Aorta (tissue), 5 donors: ENCODE data around the gene MAP3K14. TPM values are rescaled to one million over a fixed set of nuclear protein-coding genes. Genes with fewer than 3 reads are reported as not detected.
A peak's percentile ranks its signal among the peaks of the same experiment; 100 is the strongest.

Experiments
- ATAC-seq: fragments of 200-7000 bp; cut with Tn5 transposase; one replicate; pipeline ENCODE4 v1.9.1; 2022; ENCODE audit warnings: moderate library complexity; ENCODE audit not compliant: low FRiP score
- DNase-seq, 2 donors: peaks; one replicate each; pipeline ENCODE4 v3.0.0-alpha.2; 2020
- H3K27ac ChIP-seq, 2 donors: one replicate each; pipeline ENCODE4 v1.5.1; 2013; ENCODE audit warnings: low read length in 2 of 2, mild to moderate bottlenecking in 2 of 2, moderate library complexity in 2 of 2, control low read depth in 1 of 2, inconsistent platforms in 1 of 2, low read depth in 1 of 2
- H3K27me3 ChIP-seq, 2 donors: one replicate each; pipeline ENCODE4 v1.6.1; 2013; ENCODE audit warnings: control low read depth in 1 of 2, low read length in 1 of 2, mild to moderate bottlenecking in 1 of 2, moderate library complexity in 1 of 2; ENCODE audit not compliant: insufficient read depth in 2 of 2, control insufficient read depth in 1 of 2
- H3K36me3 ChIP-seq, 2 donors: one replicate each; pipeline ENCODE4 v1.6.1; 2013; ENCODE audit warnings: control low read depth in 1 of 2, low read length in 1 of 2, mild to moderate bottlenecking in 1 of 2; ENCODE audit not compliant: insufficient read depth in 2 of 2, control insufficient read depth in 1 of 2
- H3K4me1 ChIP-seq, 2 donors: one replicate each; pipeline ENCODE4 v1.6.1; 2013; ENCODE audit warnings: low read length in 2 of 2, control low read depth in 1 of 2, mild to moderate bottlenecking in 1 of 2, moderate library complexity in 1 of 2; ENCODE audit not compliant: insufficient read depth in 2 of 2, control insufficient read depth in 1 of 2
- H3K4me3 ChIP-seq, 2 donors: one replicate each; pipeline ENCODE4 v1.5.1; 2013; ENCODE audit warnings: low read length in 2 of 2, control low read depth in 1 of 2, mild to moderate bottlenecking in 1 of 2
- H3K9me3 ChIP-seq: one replicate; pipeline ENCODE4 v1.6.1; 2013; ENCODE audit warnings: mild to moderate bottlenecking, low read length; ENCODE audit not compliant: control insufficient read depth
- WGBS, 2 donors: extraction: QIAGEN DNeasy Blood & Tissue Kit; methylation state at CpG; one replicate each; pipeline ENCODE4 v1.1.7; 2013; 5-methylcytosine and 5-hydroxymethylcytosine counted together
- intact Hi-C, 2 donors: fragments of 100-400 bp; cut with DNase I; formaldehyde crosslinking; loops; one replicate each; pipeline versions ENCODE4 v1.14.2 to v1.15.0; 2022
- polyA plus RNA-seq, 2 donors: library from polyadenylated mRNA; stranded (reverse); fragments of 200-250 nt; gene quantifications; one replicate each; pipeline ENCODE4 v1.2.3, GENCODE V29; 2013
- total RNA-seq, 2 donors: library from RNA; stranded (reverse); fragmentation: NEBNext Ultra II Directional; extraction: Animal tissue kit (Norgen Biotek cat#: 25700); gene quantifications; one replicate each; pipeline ENCODE4 v1.2.1, GENCODE V29; 2021
- donor health status: healthy with polysubstance abuse.
- donor health status: Bipolar disorder and iron deficiency.
- donor health status: DM: no; HTN: no; CAD: no.
- donor health status: DM: no; HTN: no; CAD: no.
- donor health status: DM: yes; HTN: yes; CAD: no.

MAP3K14 gene
- total and polyA plus RNA-seq, 4 donors, result 5.9 to 19.7 (median 8.3) TPM

- no peak overlapping the region for H3K27ac ChIP-seq
- WGBS, 2 donors, result 90 to 94% methylated on average over 16 of the region's 16 CpGs
- H3K4me1 ChIP-seq, result no peaks in the 10 kb centered on the region
- no peaks in the 10 kb centered on the region for H3K36me3 ChIP-seq
- H3K9me3 ChIP-seq, result no peaks in the 10 kb centered on the region
- intact Hi-C loops, result loop anchor here in 1 of 2 donors (5.0 kb wide), 1 partner anchor 37 kb away; no protein-coding TSS in a partner anchor
- H3K4me3 ChIP-seq, result no peak overlapping the region
- ATAC-seq, result no peak
- DNase-seq, result no peak
- no peaks in the 10 kb centered on the region for H3K27me3 ChIP-seq
Observed at GRCh38 chr17:45229681-45230409, 87.0 kb downstream of the MAP3K14 start.

GRCh38 chr17:45228763-45229539 is 87.9 kb downstream of the MAP3K14 start:
- intact Hi-C loops, result no loop called here
- ATAC-seq (peak; percentile 80), DNase-seq (peak; percentile 91 to 93)
- H3K36me3 ChIP-seq, result no peaks in the 10 kb centered on the region
- WGBS, 2 donors, result 86 to 91% methylated on average over 19 of the region's 19 CpGs
- H3K27ac ChIP-seq, result no peak overlapping the region
- no peak overlapping the region for H3K4me3 ChIP-seq
- H3K4me1 ChIP-seq, result no peaks in the 10 kb centered on the region
- H3K9me3 ChIP-seq, result no peaks in the 10 kb centered on the region
- no peaks in the 10 kb centered on the region for H3K27me3 ChIP-seq

- no peak overlapping the region for H3K4me3 ChIP-seq
Observed at GRCh38 chr17:45227926-45228762, 88.7 kb downstream of the MAP3K14 start.

GRCh38 chr17:45227101-45227925 is 89.5 kb downstream of the MAP3K14 start:
- DNase-seq (no peak), ATAC-seq (no peak)
- Histone ChIP-seq H3K27me3 (no peaks in the 10 kb centered on the region), H3K4me1 (no peaks in the 10 kb centered on the region), H3K27ac (no peak overlapping the region), H3K9me3 (no peaks in the 10 kb centered on the region), H3K4me3 (no peak overlapping the region), H3K36me3 (no peaks in the 10 kb centered on the region)
- intact Hi-C loops, result no loop called here
- 86 to 88% methylated on average over 8 of the region's 8 CpGs for WGBS, 2 donors

More at GRCh38 chr17:45227926-45228762, 88.7 kb downstream of the MAP3K14 start:
- no peaks in the 10 kb centered on the region for H3K4me1 ChIP-seq
- no peak for ATAC-seq
- H3K9me3 ChIP-seq, result no peaks in the 10 kb centered on the region
- no peak overlapping the region for H3K27ac ChIP-seq
- intact Hi-C loops, result no loop called here
- 74 to 76% methylated on average over 17 of the region's 17 CpGs for WGBS, 2 donors
- H3K27me3 ChIP-seq, result no peaks in the 10 kb centered on the region
- H3K36me3 ChIP-seq, result no peaks in the 10 kb centered on the region
- no peak for DNase-seq

- 87 to 89% methylated on average over 3 of the region's 3 CpGs for WGBS, 2 donors
- Histone ChIP-seq H3K27ac (no peak overlapping the region), H3K27me3 (no peaks in the 10 kb centered on the region), H3K4me1 (no peaks in the 10 kb centered on the region), H3K9me3 (no peaks in the 10 kb centered on the region), H3K36me3 (no peaks in the 10 kb centered on the region), H3K4me3 (no peak overlapping the region)
- intact Hi-C loops, result no loop called here
- ATAC-seq (no peak), DNase-seq (no peak)
Observed at GRCh38 chr17:45226576-45226975, 90.2 kb downstream of the MAP3K14 start.

GRCh38 chr17:45225964-45226530 is 90.8 kb downstream of the MAP3K14 start:
- H3K27ac ChIP-seq, result no peak overlapping the region
- no peaks in the 10 kb centered on the region for H3K36me3 ChIP-seq
- H3K4me3 ChIP-seq, result no peak overlapping the region
- no peaks in the 10 kb centered on the region for H3K4me1 ChIP-seq
- ATAC-seq, result no peak
- H3K9me3 ChIP-seq, result no peaks in the 10 kb centered on the region
- WGBS, 2 donors, result 89% methylated on average over 9 to 11 of the region's 11 CpGs
- DNase-seq, result peak; percentile 86 to 92
- intact Hi-C loops, result no loop called here
- no peaks in the 10 kb centered on the region for H3K27me3 ChIP-seq

GRCh38 chr17:45225051-45225700 is 91.6 kb downstream of the MAP3K14 start:
- WGBS, 2 donors, result 74 to 80% methylated on average over 7 of the region's 7 CpGs
- Histone ChIP-seq H3K27ac (no peak overlapping the region), H3K4me3 (no peak overlapping the region), H3K36me3 (no peaks in the 10 kb centered on the region), H3K4me1 (no peaks in the 10 kb centered on the region), H3K27me3 (no peaks in the 10 kb centered on the region), H3K9me3 (no peaks in the 10 kb centered on the region)
- intact Hi-C loops, result no loop called here
- peak in 1 of 2 donors; percentile 50 for DNase-seq
- ATAC-seq, result no peak
